Activated CD8-positive, alpha-beta memory T cell treated with anti-CD3 and anti-CD28 coated beads, Interleukin-2, amount 50 U/mL, for 48 hours (primary cell): ENCODE results near the gene TAS2R60.
"Not testable (repeated sequence)": the region's sequence is repeated elsewhere in the genome, so short reads cannot be mapped to it uniquely, and the experiment has no call there.

Experiments
- DNase-seq: peaks from one replicate; pipeline ENCODE4 v3.0.0-alpha.2; 2020

The TAS2R60 gene

GRCh38 chr7:143411976-143412708 lies 31.1 kb upstream of the TAS2R60 start:
- DNase-seq = no peak

GRCh38 chr7:143413123-143413522 lies 30.1 kb upstream of the TAS2R60 start:
- DNase-seq = no peak

GRCh38 chr7:143415209-143415608 lies 28.0 kb upstream of the TAS2R60 start:
- not testable (repeated sequence) for DNase-seq

GRCh38 chr7:143415742-143416397 lies 27.4 kb upstream of the TAS2R60 start:
- DNase-seq = no peak

DNA sequence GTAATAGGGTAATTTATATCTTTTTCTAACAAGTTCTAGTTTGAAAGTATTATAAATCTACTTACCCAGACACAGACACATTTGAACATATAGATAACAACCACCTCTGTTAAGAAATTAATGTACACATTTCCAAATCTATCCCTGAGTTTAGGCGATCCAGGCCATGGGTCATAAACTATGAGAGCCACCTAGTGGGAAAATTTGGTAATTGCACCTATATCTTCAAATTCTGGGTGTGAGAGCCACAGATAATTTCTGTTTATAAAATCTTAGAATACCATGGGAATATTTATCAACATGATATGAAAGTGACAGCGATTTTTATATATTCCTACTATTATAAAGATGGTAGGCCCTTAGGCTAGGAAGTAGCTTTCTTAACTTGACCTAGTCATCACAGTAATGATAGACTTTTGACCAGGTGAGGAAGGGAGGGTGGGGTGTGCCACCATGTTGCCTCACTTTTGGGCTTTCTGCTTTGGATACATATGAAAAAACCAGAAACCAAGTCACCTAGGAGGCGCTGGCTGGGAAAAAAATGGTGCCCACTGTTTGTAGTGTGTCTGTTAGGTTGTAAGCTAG lies 26.6 kb upstream of the TAS2R60 start:
- no peak for DNase-seq

DNA sequence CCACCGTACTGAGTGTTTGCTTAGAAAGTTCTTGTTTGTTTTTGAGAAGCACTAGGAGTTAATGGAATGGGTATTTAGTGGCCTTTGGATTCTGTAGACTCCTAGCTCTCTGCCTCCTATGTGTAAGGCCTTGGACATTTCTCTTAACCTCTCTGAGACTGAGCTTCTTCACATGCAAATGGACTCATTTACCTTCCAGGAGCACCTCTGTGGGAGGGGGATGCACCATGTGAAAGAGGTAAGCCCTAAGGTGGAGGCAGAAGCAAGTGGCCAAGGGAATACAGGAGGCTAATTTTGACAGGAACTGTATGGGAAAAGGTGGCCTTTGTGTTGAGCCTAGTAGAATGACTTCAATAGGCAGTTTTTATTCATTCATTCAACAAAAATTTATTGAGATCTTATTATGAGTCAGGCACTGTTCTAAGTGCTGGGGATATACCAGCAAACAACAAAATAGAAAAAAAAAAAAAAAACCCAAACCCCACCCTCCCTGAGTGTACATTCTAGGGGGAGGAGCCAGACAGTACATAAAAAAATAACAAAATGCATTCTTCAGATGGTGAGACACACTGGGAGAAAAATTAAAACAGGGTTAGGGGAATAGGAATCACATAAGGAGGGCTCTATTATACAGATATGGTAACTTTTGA lies 25.4 kb upstream of the TAS2R60 start:
- DNase-seq = no peak

GRCh38 chr7:143418681-143419458 lies 24.4 kb upstream of the TAS2R60 start:
- DNase-seq = no peak

DNA sequence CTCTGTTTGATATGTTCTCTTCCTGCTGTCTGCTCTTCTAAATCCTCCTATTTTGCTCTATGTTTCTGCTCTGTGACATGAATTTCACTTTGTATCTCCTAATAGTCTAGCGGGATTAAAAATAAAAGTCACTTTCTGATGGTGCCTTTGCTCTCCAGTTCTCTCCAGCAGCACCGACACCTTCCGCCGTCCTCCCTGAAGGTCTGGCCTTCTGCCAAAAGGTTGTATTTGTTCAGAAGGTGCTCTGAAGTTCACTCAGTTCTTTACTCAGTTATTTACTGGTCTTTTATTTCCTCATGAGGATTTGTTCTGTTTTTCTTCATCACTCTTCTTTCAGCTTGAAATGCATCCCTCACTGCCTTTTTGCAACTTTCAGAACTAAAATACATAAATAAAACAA lies 23.4 kb upstream of the TAS2R60 start:
- no peak for DNase-seq

DNA sequence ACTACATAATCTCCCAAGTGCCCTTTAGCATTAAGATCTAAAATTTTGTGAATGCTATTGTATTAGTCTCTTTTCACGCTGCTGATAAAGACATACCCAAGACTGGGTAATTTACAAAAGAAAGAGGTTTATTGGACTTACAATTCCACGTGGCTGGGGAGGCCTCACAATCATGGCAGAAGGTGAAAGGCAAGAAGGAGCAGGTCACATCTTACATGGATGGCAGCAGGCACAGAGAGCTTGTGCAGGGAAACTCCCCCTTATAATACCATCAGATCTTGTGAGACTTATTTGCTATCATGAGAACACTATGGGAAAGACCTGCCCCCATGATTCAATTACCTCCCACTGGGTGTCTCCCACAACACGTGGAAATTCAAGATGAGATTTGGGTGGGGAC lies 22.6 kb upstream of the TAS2R60 start:
- not testable (repeated sequence) for DNase-seq

DNA sequence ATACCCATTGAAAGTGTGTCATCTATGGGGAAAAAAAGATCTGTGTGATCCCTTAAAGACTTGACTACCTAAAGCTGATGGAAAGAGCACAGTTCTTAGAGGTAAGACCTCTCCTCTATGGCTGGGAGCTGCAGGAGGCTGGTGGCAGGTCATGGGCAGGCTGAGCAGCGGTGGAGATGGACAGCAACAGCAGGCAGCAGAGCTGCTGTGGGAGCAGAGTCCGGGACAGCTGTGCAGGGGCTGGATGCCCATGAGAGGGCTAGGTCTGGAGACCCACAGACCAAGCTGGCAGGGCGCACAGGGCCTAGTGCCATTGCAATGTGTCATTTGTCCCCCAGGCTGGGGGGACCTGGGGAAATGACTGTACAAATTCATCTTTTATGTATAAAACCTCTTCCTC lies 21.2 kb upstream of the TAS2R60 start:
- DNase-seq = no peak

DNA sequence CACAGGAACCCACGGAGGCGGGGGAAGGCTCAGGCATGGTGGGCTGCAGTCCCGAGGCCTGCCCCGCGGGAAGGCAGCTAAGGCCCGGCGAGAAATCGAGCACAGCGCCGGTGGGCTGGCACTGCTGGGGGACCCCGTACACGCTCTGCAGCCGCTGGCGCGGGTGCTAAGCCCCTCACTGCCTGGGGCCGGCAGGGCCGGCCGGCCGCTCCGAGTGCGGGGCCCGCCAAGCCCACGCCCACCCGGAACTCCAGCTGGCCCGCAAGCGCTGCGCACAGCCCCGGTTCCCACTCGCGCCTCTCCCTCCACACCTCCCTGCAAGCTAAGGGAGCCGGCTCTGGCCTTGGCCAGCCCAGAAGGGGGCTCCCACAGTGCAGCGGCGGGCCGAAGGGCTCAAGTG lies 18.8 kb upstream of the TAS2R60 start:
- DNase-seq = not testable (repeated sequence)

DNA sequence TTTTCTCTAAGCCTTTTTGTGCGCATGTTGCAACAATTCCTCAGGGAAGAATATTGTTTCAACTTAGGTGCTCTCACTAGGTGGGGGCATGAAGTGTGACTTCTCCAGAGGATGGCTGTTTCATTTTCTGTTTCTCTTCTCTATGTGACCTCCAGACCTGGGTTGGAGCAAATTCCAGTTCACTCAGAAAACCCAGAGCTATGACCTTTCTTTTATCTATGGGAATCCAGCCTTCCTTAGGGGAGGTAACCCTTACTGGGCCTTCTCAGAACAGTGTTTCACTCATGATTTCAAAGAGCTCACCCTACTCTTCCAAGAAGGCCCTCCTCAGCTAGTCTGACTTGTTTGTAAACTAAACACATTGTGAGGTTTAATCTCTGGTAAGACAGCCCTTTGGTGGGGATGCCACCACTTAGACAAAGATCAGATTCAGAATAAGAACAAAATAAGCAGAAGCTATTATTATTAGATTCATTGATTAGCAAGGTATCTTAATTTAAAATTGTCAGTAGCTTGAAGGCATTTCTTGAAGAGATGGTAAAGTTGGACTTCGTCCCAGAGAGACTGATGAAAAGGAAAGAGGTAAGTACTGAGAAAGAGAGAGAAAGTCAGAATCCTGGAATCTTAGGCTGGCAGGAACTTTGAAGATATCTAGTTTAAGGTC lies 16.6 kb upstream of the TAS2R60 start:
- no peak for DNase-seq

GRCh38 chr7:143429770-143430698 lies 13.2 kb upstream of the TAS2R60 start:
- no peak for DNase-seq

- no peak for DNase-seq
These were observed 12.1 kb upstream of the TAS2R60 start for GRCh38 chr7:143431109-143431508.

DNA sequence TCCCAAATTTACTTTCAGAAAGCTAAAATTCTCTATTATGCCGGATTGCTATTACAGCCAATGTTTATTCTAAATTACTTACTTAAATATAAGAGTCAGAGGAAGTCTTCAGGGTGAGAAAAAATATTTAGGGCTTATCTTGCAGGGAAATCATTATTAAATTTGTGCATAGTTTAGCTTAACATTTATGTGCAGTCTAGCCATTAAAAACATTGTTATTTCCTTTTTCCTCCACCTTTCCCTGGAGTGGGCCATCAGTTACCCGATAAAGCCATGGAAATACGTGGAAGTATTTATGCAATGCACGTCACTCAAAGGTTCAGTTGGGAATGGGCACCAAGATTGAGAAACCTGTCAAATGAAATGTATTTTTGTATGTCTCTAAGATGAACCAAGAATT lies 9.5 kb upstream of the TAS2R60 start:
- DNase-seq = no peak

- no peak for DNase-seq
These were observed 8.6 kb upstream of the TAS2R60 start for GRCh38 chr7:143434660-143435059.

DNA sequence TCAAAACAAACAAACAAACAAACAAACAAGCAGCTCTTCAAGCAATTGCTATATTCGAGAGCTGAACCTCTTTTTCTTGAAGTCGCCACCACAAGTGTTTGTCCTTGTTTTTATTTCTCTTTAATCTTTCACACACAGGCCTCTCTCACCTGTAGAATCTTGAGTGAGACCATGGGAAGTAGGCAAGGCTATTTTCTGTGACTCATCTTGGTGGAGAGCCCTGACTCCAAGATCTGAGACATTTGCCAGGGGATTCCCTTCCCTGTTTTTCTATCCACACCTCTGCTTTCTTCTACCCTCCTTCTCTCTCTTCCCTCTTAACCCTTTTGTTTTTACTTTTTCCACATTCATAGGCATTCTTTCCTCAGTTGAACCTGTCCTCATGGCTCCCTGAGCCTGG lies 8.0 kb upstream of the TAS2R60 start:
- no peak for DNase-seq

DNA sequence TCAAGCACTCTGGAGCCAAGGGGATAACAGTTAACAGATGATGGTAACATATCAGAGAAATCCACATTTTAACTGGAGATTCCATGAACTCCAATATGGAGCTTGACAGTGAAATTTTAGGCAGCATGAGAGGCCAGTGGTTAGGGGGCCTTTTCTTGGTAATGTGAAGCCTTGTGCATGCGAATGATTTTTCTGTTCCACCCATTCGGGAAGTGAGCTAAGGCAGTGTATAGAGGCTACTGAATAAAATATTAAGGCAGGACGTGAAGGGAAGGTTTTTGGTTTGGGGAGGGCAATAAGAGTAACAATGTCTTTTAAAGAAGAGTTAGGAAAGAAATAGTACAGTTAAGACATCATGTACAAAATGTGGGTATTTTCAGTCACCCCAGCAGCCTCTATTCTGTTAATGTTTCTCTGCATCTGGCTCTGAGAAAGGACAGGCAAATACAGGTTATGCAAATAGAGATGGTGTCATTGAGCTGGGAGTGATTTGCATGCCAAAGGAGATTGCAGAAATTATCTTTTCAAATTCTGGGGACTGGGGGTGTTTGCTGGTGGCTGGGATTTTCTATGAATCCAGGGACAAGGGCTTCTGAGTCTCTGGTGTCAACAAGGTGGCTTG lies 6.8 kb upstream of the TAS2R60 start:
- DNase-seq = no peak

DNA sequence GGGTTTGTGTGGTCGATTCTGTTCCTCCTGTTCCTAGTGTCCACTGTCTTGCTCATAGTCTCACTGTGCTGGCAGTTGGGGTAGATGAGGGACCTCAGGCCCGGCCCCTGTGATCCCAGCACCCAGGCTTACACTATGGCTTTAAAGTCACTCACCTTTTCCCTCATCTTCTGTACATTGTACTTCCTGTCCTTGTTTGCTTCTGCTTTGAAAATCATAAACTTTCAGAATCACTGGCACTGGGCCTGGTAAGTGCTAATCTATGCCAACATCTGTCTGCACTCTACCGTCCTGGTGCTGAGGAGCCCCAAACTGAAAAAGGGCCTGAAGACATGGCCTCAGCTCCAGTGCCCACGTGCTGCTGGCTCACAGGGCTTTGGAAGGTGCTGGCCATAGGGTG lies 5.7 kb upstream of the TAS2R60 start:
- no peak for DNase-seq

GRCh38 chr7:143439866-143440265 lies 3.4 kb upstream of the TAS2R60 start:
- DNase-seq = no peak
